HG03442 (cell line): ENCODE data around the gene POLH.
"Not testable (repeated sequence)": the region's sequence is repeated elsewhere in the genome, so short reads cannot be mapped to it uniquely, and the experiment has no call there.

ENCODE experiments used
- ATAC-seq: cut with Tn5 transposase; IDR thresholded peaks from one replicate; pipeline ENCODE4 v1.9.1; 2021; ENCODE audit warnings: mild to moderate bottlenecking, moderate library complexity; ENCODE audit not compliant: unreplicated experiment

POLH gene

DNA sequence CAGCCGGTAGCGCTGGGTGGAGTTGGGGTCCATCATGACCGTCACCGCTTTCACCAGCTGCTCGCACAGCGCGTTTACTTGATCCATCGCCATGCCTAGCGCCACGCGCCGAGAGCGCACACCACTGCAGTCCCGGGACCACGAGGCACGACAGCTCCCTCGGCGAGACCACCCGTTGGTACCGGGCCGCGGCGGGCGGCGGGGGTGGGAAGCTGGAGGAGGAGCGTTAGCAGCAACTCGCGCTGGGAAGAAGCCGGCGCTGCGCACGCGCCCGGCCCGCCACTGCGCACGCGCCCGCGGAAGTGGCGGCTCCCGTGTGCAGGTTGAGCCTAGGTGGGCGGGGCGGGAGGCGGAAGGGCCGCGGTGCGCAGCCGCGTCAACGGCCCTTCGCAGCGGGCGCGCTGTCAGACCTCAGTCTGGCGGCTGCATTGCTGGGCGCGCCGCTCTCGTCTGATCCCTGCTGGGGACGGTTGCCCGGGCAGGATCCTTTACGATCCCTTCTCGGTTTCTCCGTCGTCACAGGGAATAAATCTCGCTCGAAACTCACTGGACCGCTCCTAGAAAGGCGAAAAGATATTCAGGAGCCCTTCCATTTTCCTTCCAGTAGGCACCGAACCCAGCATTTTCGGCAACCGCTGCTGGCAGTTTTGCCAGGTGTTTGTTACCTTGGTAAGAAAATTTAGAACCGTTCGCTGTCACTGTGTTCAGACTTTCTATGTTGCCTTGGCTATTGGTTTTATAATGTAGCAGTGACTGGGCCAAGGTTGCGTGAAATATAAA lies at the start of gene POLH, which contains the start of gene XPO5:
Gene POLH, plus strand, starts transcription at position 414 of the 780 bp plus-strand sequence. CDS start 6,135 bp downstream, outside the sequence.
Gene XPO5, minus strand, starts transcription at position 267 of the 780 bp plus-strand sequence. Its CDS starts 174 bp downstream, at position 93.
- peak; percentile 84 for ATAC-seq

GRCh38 chr6:43532201-43532600 lies 43.8 kb upstream of the POLH start:
- ATAC-seq = no peak

- ATAC-seq = not testable (repeated sequence)
Observed at GRCh38 chr6:43538986-43539385, 37.0 kb upstream of the POLH start.

GRCh38 chr6:43539409-43539808 lies 36.6 kb upstream of the POLH start:
- ATAC-seq = not testable (repeated sequence)

- no peak for ATAC-seq
Observed at GRCh38 chr6:43540507-43540906, 35.5 kb upstream of the POLH start.

- no peak for ATAC-seq
Observed at GRCh38 chr6:43541774-43542471, 34.1 kb upstream of the POLH start.

DNA sequence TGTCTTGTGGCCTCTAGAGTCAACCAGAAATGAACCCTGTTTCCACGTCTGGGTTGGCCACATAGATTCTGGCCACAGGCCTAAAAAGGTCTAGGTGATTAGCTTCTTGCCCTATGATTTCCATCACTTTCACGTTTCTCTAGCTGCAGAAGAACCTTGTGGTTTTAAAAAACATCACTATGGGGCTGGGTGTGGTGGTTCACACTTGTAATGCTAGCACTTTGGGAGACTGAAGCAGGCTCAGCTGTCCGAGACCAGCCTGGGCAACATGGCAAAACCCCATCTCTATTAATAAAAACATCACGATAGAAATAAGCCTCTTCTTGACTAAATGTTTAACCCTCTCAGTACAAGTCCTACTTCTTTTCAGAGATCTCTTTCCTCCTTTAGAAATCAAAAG lies 31.5 kb upstream of the POLH start:
- ATAC-seq = no peak

DNA sequence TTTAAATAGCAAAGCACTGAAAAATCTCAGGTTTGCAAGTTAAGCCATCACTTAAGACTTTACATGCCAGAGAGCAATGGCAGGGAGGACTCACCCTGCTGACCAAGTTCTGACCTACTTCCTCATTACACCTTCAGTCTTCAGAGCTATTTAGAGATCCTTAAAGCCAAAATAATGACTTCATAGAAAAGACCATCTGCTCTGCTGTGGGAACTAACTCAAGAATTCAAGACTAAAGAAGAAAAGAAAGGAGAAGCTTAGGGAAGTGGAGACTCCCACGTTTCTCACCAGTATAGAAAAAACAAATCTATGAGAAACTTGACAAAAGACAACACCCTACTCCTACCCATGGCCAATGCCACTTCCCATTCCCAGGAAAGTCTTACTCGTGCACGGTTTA lies 28.8 kb upstream of the POLH start:
- ATAC-seq = no peak

GRCh38 chr6:43557620-43558019 lies 18.4 kb upstream of the POLH start:
- not testable (repeated sequence) for ATAC-seq

DNA sequence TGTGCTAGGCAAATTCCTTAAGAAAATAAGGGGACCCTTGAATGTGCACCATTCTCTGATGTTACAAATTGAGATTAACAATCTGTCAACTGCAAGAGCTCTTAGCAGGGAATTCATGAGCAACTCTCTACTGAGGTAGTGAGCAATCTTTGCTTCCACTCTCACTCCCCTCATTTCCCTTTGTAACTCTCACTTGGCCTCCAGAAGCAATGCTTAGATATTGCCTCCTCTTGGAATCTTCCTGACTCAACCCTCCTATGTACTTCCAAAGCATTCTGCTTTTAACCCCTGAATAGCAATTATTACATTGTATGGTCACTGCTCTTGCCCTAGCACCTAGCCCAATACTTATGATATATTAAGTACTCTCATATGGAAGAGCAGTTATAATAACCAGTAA lies 16.7 kb upstream of the POLH start:
- ATAC-seq = no peak

DNA sequence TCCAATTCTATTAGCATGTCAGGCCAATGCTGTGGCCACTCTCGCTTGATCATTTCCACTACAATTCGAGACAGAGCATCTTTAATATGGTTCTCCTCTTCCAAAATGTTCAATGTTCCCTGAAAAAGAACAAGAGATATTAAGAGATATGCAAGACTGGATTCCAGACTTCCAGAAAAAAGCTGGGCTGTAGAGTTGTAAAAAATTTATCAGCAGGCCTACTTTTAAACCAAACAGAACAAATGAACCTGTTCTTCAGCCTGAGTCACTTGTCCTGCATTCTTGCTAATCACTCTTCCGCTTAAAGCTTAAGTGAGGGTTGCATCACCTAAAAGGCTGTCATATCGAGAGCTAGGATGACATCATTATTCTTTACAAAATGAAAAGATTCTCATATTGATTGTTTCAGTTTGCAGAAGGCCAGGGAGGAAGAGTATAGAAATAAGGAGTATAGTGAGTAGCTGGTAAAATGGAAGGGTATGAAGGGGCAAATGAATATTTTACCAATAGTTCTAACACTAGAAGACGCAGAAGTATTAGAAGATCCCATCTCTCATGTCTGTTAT lies 5.0 kb upstream of the POLH start:
- no peak for ATAC-seq

- no peak for ATAC-seq
Observed at GRCh38 chr6:43572015-43572414, 4.0 kb upstream of the POLH start.

GRCh38 chr6:43575105-43575771 lies 747 bp upstream of the POLH start:
- peak; percentile 36 for ATAC-seq

DNA sequence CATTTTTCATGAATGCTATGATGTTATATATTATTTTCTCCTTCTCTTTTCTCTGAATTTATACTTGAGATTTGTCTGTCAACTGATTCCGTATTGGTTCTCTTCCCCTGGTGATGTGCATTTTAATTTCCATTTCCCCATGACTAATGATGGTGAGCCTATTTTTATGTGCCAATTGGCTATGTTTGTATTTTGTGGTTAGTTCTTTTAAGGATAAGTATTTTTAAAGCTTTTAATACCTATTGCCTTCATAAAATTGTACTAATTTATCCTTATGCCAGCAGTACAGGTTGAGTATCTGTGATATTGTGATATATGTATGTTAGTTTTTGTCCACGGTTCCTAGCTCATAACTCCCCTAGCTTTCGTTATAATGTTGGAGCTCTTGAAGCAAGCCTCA lies 2.8 kb downstream of the POLH start:
- no peak for ATAC-seq

DNA sequence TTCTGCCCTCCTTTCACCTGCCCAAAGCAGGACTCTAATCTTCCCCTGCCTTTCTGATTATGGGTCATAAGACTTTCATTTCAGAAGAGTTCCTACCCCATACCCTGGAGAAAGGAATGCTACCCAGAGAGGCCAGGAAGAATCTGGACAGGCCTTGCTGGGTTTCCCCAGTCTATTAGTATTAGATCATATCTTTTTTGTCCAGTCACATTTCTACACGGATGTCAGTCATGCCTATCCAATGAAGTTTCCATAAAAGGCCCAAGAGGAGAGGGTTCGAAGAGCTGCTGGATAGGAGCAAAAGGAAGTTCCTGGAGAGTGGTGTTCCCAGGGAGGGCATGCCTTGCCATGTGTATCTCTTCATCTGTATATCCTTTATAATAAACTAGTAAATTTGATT lies 3.2 kb downstream of the POLH start:
- no peak for ATAC-seq

- ATAC-seq = no peak
Observed at GRCh38 chr6:43582911-43583310, 6.9 kb downstream of the POLH start.

DNA sequence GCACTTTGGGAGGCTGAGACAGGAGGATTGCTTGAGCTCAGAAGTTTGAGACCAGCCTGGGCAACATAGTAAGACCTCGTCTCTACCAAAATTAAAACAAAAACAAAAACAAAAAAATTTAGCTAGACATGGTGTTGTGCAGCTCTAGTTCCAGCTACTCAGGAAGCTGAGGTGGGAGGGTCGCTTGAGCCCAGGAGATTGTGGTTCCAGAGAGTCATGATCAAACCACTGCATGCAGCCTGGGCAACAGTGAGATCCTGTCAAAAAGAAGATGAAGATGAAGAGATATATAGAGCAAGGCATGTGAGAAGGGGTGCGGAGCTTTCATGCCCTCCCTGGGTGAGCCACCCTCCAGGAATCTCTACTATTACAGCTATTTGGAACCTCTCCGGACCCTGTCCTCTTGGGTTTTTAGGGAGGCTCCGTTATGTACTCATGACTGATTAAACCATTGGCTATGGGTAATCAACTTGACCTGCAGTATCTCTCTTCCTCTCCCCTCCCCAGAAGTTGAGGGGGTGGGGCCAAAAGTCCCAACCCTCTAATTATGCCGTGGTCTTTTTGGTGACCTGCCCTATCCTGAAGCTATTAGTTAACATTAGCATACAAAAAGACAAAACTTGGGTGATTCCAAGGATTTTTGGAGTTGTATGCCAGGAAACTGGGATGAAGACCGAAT lies 9.0 kb downstream of the POLH start:
- ATAC-seq = no peak

DNA sequence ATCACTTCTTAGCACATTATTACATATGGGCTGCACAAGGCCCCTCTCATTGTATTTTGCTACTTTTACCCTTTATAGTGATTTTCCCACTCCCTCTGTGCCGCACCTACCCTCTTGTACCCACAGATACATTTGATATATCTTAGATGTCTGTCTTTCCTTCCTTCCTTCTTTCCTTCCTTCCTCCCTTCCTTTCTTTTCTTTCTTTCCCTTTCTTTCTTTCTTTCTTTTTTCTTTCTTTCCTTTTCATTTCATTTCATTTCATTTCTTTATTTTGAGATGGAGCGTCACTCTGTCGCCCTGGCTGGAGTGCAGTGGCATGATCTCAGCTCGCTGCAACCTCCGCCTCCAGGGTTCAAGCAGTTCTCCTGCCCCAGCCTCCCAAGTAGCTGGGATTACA lies 12.2 kb downstream of the POLH start:
- no peak for ATAC-seq

GRCh38 chr6:43589564-43589963 lies 13.6 kb downstream of the POLH start:
- ATAC-seq = not testable (repeated sequence)

- ATAC-seq = no peak
Observed at GRCh38 chr6:43593938-43594337, 18.0 kb downstream of the POLH start.

- ATAC-seq = no peak
Observed at GRCh38 chr6:43600595-43600994, 24.6 kb downstream of the POLH start.
